ENCODE measurements around the gene NHSL2. TPM values are rescaled to one million over a fixed set of nuclear protein-coding genes. Genes with fewer than 3 reads are reported as not detected.

Gene NHSL2
- total and polyA plus RNA-seq, 2 experiments from 2014 or later: 4.7 to 9.5 TPM

- Histone ChIP-seq H3K36me3 (ENCODE audit: insufficient read depth) (no peaks in the 10 kb centered on the region), H3K9me2 (ENCODE audit: insufficient read depth) (no peaks in the 10 kb centered on the region), H3F3A (replicated peaks; ENCODE audit: low read depth) (no peaks in the 10 kb centered on the region), H3K4me1 (ENCODE audit: insufficient read depth) (peaks cover 39% of the 10 kb centered on the region), H3K79me2 (replicated peaks; ENCODE audit: insufficient read depth) (peaks cover 6% of the 10 kb centered on the region; the same call in 1 of the 2 replicates), H3K4me3 (peak overlapping the region; percentile 42), H3K27me3 (ENCODE audit: insufficient read depth) (no peaks in the 10 kb centered on the region), H2AFZ (no peak overlapping the region), H4K20me1 (replicated peaks; ENCODE audit: insufficient read depth) (no peaks in the 10 kb centered on the region), H3K4me2 (peak overlapping the region; percentile 64), H3K27ac (ENCODE audit: low read depth) (peak overlapping the region; percentile 69)
- H3K4me3 Mint-ChIP-seq: peak overlapping the region; percentile 47
- H3K9me3 Mint-ChIP-seq: no peaks in the 10 kb centered on the region; the same call in 1 of the 3 replicates
- DNase-seq (ENCODE audit: low spot score): peak; percentile 78
- TF ChIP-seq EZH2phosphoT487 (IDR thresholded peaks at IDR 0.05; ENCODE audit: unreplicated experiment) (no peak), ZNF331 (CRISPR knock-in tag; IDR thresholded peaks at IDR 0.05; ENCODE audit: low read depth) (no peak), ZNF462 (CRISPR knock-in tag; IDR thresholded peaks at IDR 0.05) (no peak), EZH2 (IDR thresholded peaks at IDR 0.05; ENCODE audit: low read depth, unreplicated experiment) (no peak), ETS1 (IDR thresholded peaks at IDR 0.05) (no peak)
- peak overlapping the region; percentile 54; the same call in 1 of the 2 replicates for H3K27ac Mint-ChIP-seq
- peaks cover 69% of the 10 kb centered on the region for H3K4me1 Mint-ChIP-seq
- peaks cover 6% of the 10 kb centered on the region for H3K27me3 Mint-ChIP-seq (ENCODE audit: insufficient read depth, low read depth, poor library complexity)
- H3K36me3 Mint-ChIP-seq (ENCODE audit: low read depth): peaks cover 18% of the 10 kb centered on the region
- peak; percentile 68 for ATAC-seq
These were observed 144.3 kb downstream of the NHSL2 start for GRCh38 chrX:72054779-72055489.

Measured in GM23338 (cell line).